Spinal cord (tissue), 10 donors: ENCODE data around the gene ZCCHC18. TPM values are rescaled to one million over a fixed set of nuclear protein-coding genes. Genes with fewer than 3 reads are reported as not detected.

Experiments used
- DNase-seq, 6 donors: peaks; one replicate each; pipeline versions ENCODE4 v3.0.0 to v3.0.0-alpha.2; 2013 to 2015; ENCODE audit warnings: low spot score in 6 of 6, low read depth in 4 of 6
- H3K27ac ChIP-seq: one replicate; pipeline ENCODE4 v1.5.1; 2013; ENCODE audit warnings: low read depth, low read length, control low read depth
- H3K27me3 ChIP-seq: one replicate; pipeline ENCODE4 v1.6.1; 2013; ENCODE audit warnings: low read length; ENCODE audit not compliant: control insufficient read depth, insufficient read depth
- H3K36me3 ChIP-seq: one replicate; pipeline ENCODE4 v1.6.1; 2013; ENCODE audit warnings: low read length; ENCODE audit not compliant: control insufficient read depth, insufficient read depth
- H3K4me1 ChIP-seq: one replicate; pipeline ENCODE4 v1.6.1; 2013; ENCODE audit warnings: low read length; ENCODE audit not compliant: control insufficient read depth, insufficient read depth
- H3K4me3 ChIP-seq: one replicate; pipeline ENCODE4 v1.5.1; 2013; ENCODE audit warnings: low read depth, low read length, control low read depth
- H3K9me3 ChIP-seq: one replicate; pipeline ENCODE4 v1.6.1; 2013; ENCODE audit warnings: low read length; ENCODE audit not compliant: control insufficient read depth, insufficient read depth
- WGBS: methylation state at CpG from one replicate; pipeline ENCODE4 v1.1.5; 2013; ENCODE audit warnings: missing lambda C conversion rate; ENCODE audit not compliant: insufficient coverage; 5-methylcytosine and 5-hydroxymethylcytosine counted together
- polyA plus RNA-seq, 2 donors: library from polyadenylated mRNA; unstranded; fragments of 120-200 nt; gene quantifications; one replicate each; pipeline ENCODE4 v1.2.1, GENCODE V29; 2013; ENCODE audit not compliant: insufficient read length in 2 of 2
- total RNA-seq, 2 donors: library from RNA; depleted of rRNA in 1 of 2; stranded (reverse); fragments of 120-200 nt in 1 of 2; fragments of >200 nt in 1 of 2; gene quantifications; one replicate each; pipeline versions ENCODE4 v1.2.3 to v1.2.4, GENCODE V29; 2013 to 2014
- donor health status: healthy.

The ZCCHC18 gene
- total and polyA plus RNA-seq, 4 donors: 7.8 to 30.6 (median 19.9) TPM

DNA sequence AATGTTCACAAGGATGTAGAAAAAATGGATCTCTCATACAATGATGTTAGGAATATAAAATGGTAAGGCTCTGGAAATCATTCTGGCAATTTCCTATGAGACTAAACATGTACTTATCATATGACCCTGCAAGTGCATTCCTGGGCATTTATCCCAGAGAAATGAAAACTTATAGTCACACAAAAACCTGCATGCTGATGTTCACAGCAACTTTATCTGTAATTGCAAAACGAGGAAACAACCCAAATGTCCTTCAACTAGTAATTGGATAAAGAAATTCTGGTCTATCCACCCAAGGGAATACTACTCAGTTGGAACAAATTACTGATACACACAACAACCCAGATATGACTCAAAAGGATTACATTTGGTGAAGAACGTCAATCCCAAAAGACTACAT is 14.5 kb downstream of the ZCCHC18 start:
- peaks cover 8% of the 10 kb centered on the region for H3K27me3 ChIP-seq
- no CpG with 5 or more reads among the region's 2 CpGs for WGBS
- H3K4me1 ChIP-seq: no peaks in the 10 kb centered on the region

DNA sequence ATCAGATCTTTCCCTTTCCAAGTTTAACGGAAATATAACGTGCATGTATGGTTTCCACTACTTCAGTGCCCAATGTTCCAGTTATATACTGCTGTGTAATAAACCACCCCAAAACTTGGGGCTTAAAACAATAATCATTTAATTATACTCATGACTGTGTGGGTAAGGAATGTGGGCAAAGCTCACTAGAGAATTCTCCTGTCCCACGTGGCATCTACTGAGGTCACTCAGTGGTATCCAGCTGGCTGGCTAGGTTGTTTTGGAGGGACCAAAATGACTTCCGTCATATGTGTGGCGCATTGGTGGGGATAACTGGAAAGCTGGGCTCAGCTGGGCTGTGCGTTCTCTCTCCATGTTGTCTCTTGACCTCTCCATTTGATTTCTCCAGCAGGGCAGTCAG is 18.5 kb downstream of the ZCCHC18 start:
- WGBS: 96% methylated on average over 3 of the region's 6 CpGs

More for the DNA sequence above, 14.5 kb downstream of the ZCCHC18 start:
- no peaks in the 10 kb centered on the region for H3K36me3 ChIP-seq
- H3K4me3 ChIP-seq: no peak overlapping the region
- H3K27ac ChIP-seq: no peak overlapping the region
- no peak for DNase-seq
- H3K9me3 ChIP-seq: no peaks in the 10 kb centered on the region

GRCh38 chrX:104134583-104135261 is 22.4 kb downstream of the ZCCHC18 start:
- Histone ChIP-seq H3K27me3 (peaks cover 2% of the 10 kb centered on the region), H3K9me3 (no peaks in the 10 kb centered on the region), H3K27ac (no peak overlapping the region), H3K36me3 (no peaks in the 10 kb centered on the region), H3K4me1 (no peaks in the 10 kb centered on the region), H3K4me3 (no peak overlapping the region)
- no peak for DNase-seq
- WGBS: 60% methylated on average over 4 of the region's 5 CpGs

More for the DNA sequence above, 18.5 kb downstream of the ZCCHC18 start:
- Histone ChIP-seq H3K4me1 (no peaks in the 10 kb centered on the region), H3K27ac (no peak overlapping the region), H3K4me3 (no peak overlapping the region), H3K36me3 (no peaks in the 10 kb centered on the region), H3K27me3 (peaks cover 6% of the 10 kb centered on the region), H3K9me3 (no peaks in the 10 kb centered on the region)
- no peak for DNase-seq

- Histone ChIP-seq H3K9me3 (no peaks in the 10 kb centered on the region), H3K4me3 (no peak overlapping the region), H3K4me1 (no peaks in the 10 kb centered on the region), H3K27ac (no peak overlapping the region), H3K27me3 (peaks cover 2% of the 10 kb centered on the region), H3K36me3 (no peaks in the 10 kb centered on the region)
- DNase-seq: no peak
- WGBS: 100% methylated on average over 1 of the region's 1 CpG
These were observed 23.4 kb downstream of the ZCCHC18 start for GRCh38 chrX:104135677-104136076.

DNA sequence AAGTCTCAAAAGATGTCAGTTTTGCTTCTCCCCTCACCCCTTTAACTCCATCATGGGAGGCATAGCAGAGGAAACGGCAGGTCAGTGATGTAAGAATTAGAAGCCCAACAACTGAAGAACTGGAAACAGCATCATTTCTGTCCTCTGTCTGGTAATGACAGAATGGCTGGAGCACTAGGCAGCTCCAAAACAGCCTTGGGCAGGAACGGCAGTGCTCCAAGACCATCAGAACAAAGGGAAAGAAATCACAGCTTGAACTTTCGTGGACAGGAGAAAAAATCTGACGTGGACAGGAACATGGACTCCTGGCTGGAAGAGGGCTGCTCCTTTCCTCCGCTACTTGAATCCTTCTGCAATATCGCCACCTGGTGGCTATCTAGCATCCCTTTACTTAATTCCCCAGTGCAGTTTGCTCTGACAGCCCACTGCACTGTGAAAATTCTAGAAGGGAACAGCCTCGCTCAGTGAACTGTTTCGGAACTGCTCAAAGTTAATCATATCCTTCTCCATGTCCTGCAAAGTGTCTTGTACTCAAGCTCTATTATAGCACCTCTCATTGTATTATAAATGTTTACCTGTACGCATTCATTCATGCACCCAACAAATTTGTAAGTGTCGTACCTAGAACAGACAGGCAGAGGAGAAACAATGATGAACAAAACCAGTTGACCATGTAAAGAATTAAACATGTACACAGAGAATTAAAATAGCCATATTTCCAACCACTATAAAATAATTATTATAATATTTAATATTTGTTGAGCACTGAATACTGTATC is 24.1 kb downstream of the ZCCHC18 start:
- 15% methylated on average over 7 of the region's 10 CpGs for WGBS
- Histone ChIP-seq H3K27ac (peak overlapping the region; percentile 75), H3K9me3 (no peaks in the 10 kb centered on the region), H3K4me1 (no peaks in the 10 kb centered on the region), H3K36me3 (no peaks in the 10 kb centered on the region), H3K27me3 (peaks cover 2% of the 10 kb centered on the region), H3K4me3 (peak overlapping the region; percentile 49)
- DNase-seq: peak in 5 of 6 donors; percentile 63 to 96 (median 81)

DNA sequence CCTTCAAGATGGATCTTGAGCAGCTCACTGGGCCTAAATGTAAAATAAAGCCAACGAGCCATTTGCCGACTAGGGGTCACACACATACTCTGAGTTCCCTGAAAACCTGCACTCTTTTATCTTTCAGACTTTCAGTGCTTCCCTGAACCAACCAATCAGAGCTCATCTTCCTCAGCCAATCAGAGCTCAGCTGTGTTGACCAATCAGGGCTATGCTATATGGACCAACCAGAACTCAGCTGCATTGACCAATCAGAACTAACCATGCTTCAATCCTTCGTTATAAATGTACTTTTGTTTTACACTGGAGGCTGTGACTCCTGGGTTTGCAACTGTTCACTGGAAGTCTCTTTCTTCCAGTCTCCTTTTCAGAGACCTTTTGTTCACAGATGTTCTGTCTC is 25.2 kb downstream of the ZCCHC18 start:
- no peaks in the 10 kb centered on the region for H3K4me1 ChIP-seq
- peak in 2 of 6 donors; percentile 9 to 33 for DNase-seq
- no peak overlapping the region for H3K4me3 ChIP-seq
- 93% methylated on average over 2 of the region's 3 CpGs for WGBS
- H3K9me3 ChIP-seq: no peaks in the 10 kb centered on the region
- H3K36me3 ChIP-seq: no peaks in the 10 kb centered on the region
- no peak overlapping the region for H3K27ac ChIP-seq
- peaks cover 2% of the 10 kb centered on the region for H3K27me3 ChIP-seq

GRCh38 chrX:104141087-104141760 is 28.9 kb downstream of the ZCCHC18 start:
- Histone ChIP-seq H3K27me3 (no peaks in the 10 kb centered on the region), H3K4me3 (no peak overlapping the region), H3K9me3 (no peaks in the 10 kb centered on the region), H3K4me1 (no peaks in the 10 kb centered on the region), H3K36me3 (no peaks in the 10 kb centered on the region), H3K27ac (no peak overlapping the region)
- 83% methylated on average over 5 of the region's 8 CpGs for WGBS
- DNase-seq: no peak

DNA sequence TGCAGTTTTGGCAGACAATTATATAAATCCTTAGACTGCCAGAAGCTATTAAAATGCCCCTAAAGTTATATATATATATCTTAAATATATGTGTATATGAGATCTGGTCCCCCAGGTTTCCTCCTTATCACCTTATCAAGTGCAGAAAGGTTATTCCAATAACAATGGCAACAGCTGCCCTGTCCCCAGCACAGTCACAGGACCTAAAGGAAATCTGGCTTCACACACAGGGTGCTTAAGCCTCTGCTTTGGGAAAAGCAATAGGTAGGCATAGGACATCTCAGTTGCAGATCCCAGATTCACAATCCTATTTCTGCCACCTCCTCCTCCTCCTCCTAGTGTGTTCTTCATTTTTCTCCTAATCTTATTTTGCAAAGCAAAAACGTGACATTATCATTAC is 38.7 kb downstream of the ZCCHC18 start:
- Histone ChIP-seq H3K4me3 (no peak overlapping the region), H3K27me3 (no peaks in the 10 kb centered on the region), H3K36me3 (no peaks in the 10 kb centered on the region), H3K4me1 (peaks cover 6% of the 10 kb centered on the region), H3K27ac (no peak overlapping the region), H3K9me3 (no peaks in the 10 kb centered on the region)
- DNase-seq: no peak
- 11% methylated on average over 1 of the region's 1 CpG for WGBS

DNA sequence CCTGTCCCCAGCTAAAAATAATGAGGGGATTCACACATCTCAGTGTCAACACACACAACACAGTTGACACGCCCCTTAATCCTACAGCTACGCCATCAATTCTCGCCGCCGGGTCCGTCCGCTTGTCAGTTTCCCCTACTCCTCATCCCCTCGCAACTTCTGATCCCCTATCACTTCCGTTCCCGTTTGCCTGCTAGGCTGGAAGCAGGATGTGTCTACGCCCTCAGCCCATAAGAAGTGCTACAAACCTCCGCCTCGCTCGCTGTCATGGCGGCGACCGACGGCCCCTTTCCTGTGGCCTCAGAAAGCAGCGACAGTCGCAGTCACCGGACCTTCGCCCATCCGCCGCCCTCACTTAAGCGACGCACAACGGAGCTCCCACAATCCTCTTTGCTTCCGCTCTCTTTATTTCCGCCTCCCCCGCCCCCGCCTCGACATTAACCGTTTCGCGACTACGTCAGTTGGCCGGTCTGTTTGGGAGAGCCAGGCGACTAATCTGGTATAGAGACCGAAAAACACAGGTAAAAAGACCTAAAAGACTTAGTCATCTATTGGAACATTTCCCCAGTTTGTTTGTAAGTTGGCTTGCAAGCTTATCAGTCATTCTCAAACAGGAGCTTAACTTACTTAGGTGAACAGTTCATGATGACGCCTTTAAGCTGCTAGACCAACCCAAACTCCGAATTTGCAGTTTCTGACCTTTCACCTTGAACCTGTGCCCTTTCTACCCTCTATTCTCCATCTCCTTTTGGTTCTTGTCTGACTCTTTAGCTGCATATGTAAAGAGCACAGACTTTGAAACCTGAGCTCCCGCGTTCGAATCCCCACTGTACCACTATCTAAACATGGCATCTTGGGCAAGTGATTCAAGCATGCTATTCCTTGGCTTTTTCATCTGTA is 44.6 kb downstream of the ZCCHC18 start, which contains the start of gene SLC25A53:
TSS of gene SLC25A53 (minus strand) at position 380 of the 900 bp plus-strand sequence. CDS start 51,752 bp downstream, outside the sequence.
- peak within 1 kb of the TSS; percentile 94 for H3K27ac ChIP-seq
- no peaks in the 10 kb centered on the region for H3K9me3 ChIP-seq
- H3K36me3 ChIP-seq: no peaks in the 10 kb centered on the region
- peaks cover 4% of the 10 kb centered on the region for H3K27me3 ChIP-seq
- H3K4me1 ChIP-seq: peaks cover 6% of the 10 kb centered on the region
- 32% methylated on average over 37 of the region's 44 CpGs for WGBS
- peak in 5 of 6 donors; percentile 65 to 96 (median 74) for DNase-seq
- peak within 1 kb of the TSS; percentile 73 for H3K4me3 ChIP-seq
